ENCODE results near the gene SLC4A2.

The SLC4A2 gene

GRCh38 chr7:151063212-151063561 lies 3.8 kb downstream of the SLC4A2 start:
- DNase-seq: no peak

GRCh38 chr7:151064454-151064853 lies 5.1 kb downstream of the SLC4A2 start:
- DNase-seq: no peak

GRCh38 chr7:151064993-151065392 lies 5.6 kb downstream of the SLC4A2 start:
- DNase-seq: no peak

GRCh38 chr7:151065516-151065915 lies 6.1 kb downstream of the SLC4A2 start:
- no peak for DNase-seq

DNA sequence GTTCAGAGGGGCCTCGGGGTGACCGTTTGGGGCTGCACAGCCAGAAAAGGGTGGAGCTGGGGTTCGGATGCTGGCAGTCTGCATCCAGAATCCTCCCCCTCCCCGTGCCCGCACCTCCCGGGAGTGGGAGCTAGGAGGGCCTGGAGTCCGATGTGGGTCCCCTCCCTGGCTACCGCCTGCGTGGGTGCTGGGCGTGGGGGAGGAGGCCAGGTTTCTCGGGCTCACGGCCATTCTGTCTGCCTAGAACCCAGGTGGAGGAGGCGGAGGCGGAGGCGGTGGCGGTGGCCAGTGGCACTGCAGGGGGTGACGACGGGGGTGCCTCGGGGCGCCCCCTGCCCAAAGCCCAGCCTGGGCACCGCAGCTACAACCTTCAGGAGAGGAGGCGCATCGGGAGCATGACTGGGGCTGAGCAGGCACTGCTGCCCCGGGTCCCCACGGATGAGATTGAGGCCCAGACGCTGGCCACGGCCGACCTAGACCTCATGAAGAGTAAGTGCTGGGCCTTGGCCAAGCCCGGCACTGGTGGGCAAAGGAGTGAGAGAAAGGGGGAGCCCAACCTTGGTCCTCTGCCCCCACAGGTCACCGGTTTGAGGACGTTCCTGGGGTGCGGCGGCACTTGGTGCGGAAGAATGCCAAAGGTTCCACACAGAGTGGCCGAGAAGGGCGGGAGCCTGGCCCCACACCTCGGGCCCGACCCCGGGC lies 7.0 kb downstream of the SLC4A2 start:
- DNase-seq: no peak

- DNase-seq: no peak
These were observed 8.8 kb downstream of the SLC4A2 start for GRCh38 chr7:151068069-151068773.

- DNase-seq: no peak
These were observed 10.6 kb downstream of the SLC4A2 start for GRCh38 chr7:151069841-151070573.

GRCh38 chr7:151070574-151070960 lies 11.2 kb downstream of the SLC4A2 start:
- DNase-seq: no peak

DNA sequence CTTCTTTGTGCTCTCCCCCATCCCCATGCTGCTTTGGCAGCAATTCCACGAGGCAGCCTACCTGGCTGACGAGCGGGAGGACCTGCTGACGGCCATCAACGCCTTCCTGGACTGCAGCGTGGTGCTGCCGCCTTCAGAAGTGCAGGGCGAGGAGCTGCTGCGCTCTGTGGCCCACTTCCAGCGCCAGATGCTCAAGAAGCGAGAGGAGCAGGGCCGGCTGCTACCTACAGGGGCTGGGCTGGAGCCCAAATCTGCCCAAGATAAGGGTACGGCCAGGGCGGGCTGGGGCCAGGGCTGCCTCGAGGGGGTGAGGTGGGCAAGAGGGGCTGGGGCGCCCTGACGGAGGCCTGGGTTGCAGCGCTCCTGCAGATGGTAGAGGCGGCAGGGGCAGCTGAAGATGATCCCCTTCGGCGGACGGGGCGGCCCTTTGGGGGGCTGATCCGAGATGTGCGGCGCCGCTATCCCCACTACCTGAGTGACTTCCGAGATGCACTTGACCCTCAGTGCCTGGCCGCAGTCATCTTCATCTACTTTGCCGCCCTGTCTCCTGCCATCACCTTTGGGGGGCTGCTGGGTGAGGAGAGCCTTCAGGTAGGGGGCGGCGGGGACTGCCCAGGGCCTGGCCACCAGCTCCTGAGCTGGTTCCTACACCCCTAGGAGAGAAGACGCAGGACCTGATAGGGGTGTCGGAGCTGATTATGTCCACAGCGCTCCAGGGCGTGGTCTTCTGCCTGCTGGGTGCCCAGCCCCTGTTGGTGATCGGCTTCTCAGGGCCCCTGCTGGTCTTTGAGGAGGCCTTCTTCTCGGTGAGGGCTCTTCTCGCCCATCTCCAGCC lies 11.9 kb downstream of the SLC4A2 start:
- DNase-seq: no peak

DNA sequence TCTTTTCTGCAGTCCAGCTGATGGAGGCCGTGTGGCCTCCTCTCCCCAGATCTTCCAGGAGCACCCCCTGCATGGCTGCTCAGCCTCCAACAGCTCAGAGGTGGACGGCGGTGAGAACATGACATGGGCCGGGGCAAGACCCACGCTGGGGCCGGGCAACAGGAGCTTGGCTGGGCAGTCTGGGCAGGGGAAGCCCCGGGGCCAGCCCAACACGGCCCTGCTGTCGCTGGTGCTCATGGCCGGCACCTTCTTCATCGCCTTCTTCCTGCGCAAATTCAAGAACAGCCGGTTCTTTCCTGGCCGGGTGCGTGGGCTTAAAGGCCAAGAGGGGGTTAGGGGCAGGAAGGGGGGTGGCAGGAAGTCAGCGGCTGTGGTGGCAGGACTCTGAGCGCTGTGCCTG lies 14.6 kb downstream of the SLC4A2 start:
- DNase-seq: no peak

DNA sequence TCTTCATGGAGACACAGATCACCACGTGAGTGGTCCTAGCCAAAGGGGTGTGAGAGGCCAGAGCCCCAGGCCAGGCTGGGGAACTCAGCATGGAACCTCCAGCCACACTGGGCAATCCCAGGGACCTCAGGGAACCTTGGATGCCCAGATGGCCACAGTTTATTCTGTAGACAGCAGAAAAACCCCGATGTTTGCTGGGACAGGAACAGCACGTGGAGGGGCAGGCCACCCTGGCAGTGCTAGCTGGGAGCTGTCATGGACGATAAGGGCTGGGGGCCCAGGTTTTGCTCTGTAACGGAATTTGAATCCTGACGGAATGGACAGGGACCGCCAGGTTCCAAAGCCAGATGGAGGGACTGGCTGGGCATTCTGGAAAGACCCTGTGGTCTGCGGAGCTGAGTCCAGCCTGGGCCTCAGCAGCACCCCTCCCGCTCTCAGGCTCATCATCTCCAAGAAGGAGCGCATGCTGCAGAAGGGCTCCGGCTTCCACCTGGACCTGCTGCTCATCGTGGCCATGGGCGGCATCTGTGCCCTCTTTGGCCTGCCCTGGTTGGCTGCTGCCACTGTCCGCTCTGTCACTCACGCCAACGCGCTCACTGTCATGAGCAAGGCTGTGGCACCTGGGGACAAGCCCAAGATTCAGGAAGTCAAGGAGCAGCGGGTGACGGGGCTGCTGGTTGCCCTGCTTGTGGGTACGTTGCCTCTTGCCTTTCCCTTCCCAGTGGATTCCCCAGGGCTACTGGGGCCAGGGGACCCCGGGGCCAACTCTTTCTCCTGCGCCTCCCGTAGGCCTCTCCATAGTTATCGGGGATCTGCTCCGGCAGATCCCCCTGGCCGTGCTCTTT lies 15.7 kb downstream of the SLC4A2 start:
- no peak for DNase-seq

GRCh38 chr7:151075662-151075971 lies 16.2 kb downstream of the SLC4A2 start:
- DNase-seq: no peak

DNA sequence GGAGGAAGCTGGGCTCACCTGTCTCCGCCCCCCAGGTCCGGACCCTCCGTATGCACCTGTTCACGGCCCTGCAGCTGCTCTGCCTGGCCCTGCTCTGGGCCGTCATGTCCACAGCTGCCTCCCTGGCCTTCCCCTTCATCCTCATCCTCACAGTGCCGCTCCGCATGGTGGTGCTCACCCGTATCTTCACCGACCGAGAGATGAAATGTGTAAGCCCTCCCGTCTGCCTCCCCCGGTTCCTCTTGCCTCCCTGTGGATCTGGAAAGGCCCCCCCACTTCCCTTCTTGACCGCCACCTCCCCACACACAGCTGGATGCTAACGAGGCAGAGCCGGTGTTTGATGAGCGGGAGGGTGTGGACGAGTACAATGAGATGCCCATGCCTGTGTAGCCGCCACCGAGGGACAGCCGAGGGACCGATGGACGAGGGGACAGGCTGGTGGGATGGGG lies 16.6 kb downstream of the SLC4A2 start:
- DNase-seq: no peak

DNA sequence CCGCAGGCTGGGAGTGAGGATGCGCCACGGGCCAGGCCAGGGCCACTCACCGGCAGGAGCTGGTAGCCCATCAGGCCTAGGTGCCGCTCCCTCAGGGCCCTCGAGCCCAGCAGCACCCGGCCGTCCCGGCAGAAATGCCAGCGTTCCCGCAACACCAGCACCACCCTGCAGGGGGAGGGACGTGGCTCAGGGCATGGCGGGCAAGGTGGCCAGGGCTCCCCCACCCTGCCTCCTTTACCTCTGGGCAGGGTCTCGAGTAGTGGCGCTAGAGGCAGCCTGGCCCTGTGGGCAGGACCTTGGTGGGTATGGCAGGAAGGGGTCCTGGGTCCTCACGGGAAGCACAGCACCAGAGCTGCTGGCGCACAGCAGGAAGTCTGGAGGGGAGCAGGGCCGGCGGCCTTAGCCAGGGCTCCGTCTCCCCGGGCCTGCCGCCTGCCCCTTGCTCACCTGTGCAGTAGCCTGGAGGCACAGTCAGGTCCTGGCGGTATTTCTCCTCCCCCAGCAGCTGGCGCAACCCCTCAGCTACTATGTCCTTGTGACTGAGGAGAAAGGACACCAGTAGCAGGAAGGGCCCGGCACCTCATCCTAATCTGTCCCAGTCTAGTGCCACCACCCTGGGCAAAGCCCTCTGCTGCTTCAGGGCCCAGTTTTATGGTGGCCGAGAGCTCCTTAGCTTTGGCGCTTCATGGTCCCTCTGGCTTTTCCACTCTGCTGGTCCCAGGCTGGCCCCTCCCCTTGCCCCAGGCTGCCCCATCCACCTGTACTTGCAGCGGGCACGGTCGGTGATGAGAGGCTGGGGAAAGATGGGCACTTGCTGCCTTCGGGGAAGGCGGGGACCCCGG lies 17.7 kb downstream of the SLC4A2 start:
- peak; percentile 64 for DNase-seq

DNA sequence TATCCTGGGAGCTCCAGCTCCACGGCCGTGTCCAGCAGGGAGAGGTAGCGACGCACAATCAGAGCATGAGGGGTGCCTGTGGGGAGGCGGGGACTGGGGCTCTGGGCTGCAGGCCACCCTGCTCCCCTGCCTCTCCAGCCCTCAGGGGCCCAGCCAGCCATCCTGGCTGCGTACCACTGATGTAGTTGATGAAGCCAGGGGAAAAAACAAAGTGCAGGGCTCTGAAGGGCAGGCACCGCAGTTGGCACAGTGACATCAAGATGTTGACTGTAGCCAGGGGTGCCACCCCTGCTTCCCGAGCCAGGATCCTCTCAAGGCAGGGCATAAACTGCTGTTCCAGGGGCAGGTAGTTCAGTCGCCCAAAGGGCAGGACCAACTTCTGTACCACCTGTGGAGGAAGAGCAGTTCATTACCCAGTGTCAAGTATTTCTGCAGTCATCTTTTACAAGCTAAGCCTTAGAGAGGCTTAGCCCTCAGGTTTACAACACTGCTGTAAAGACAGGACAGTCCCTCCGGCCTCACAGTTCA lies 18.4 kb downstream of the SLC4A2 start:
- DNase-seq: no peak

- no peak for DNase-seq
These were observed 19.0 kb downstream of the SLC4A2 start for GRCh38 chr7:151078233-151079040.

DNA sequence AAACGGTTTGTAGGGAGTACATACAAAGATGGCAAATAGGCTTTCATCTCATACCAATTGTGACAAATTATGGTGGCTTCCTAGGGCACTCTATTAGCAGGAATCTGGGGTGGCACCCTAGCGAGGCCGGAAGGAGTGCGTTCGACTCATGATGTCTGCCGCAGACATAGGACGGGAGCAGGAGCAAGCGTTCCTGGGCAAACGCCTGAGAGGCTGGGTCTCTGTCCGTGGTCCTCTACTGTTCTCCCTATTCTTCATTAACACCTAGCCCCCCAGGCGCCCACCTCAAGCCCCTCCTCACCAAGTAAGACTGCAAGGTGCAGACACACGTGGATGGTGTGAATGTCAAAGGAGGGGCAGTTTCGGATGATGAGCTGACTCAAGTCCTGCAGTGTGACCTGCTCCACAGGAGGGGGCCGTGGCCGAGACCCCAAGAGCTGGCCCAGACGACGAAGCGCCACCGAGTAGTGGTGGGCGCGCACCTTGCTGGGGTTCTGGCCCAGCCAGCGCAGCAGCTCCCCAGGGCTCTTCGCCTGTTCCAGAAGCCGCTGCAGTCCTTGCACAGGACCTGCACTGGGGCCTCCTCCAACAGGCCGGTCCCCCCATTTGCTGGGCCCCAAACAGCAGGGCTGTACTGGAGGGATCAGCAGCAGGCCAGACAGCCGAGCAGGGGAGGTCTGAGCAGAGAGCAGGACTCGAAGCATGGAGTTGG lies 20.0 kb downstream of the SLC4A2 start:
- DNase-seq: no peak

DNA sequence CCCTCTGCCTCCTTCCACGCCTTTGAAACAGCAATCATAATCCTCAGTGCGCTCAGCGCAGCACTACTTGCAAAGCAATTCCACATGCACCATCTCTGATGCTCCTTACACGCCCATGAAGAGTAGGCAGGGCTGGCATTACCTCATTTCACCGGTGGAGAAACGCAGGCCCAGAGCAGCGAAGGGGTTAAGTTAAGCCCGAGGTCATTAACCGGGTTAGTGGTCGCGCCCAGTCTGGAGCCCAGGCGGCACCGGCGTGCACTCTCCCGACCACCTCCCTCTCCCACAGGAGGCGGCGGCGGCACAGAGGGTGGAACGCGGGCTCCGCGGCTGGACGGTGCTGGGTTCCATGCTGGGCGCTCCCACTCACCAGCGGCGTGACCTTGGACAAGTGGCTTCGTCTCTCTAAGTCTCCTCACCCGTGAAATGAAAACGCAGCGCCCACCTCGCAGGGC lies 20.7 kb downstream of the SLC4A2 start:
- no peak for DNase-seq

- peak; percentile 92 for DNase-seq
These were observed 21.3 kb downstream of the SLC4A2 start, which contains the start of gene FASTK for GRCh38 chr7:151080522-151081169. FASTK (minus strand) TSS chr7:151080809; CDS start chr7:151080766, 43 bp downstream.
